Activated gamma-delta T cell treated with Interleukin-2 at 50 U/mL for 16 hours (primary cell): Measurements from ENCODE around the gene DPP10.
"Not testable (repeated sequence)": the region's sequence is repeated elsewhere in the genome, so short reads cannot be mapped to it uniquely, and the experiment has no call there.

ENCODE experiments used
- DNase-seq: peaks from one replicate; pipeline ENCODE4 v3.0.0-alpha.2; 2020

DPP10 gene

GRCh38 chr2:114517580-114517979 is 75.1 kb downstream of the DPP10 start:
- DNase-seq, result no peak

- DNase-seq, result no peak
Measured at GRCh38 chr2:114518738-114519137, 76.3 kb downstream of the DPP10 start.

- DNase-seq, result not testable (repeated sequence)
Measured at GRCh38 chr2:114522612-114523011, 80.2 kb downstream of the DPP10 start.

GRCh38 chr2:114525955-114526354 is 83.5 kb downstream of the DPP10 start:
- no peak for DNase-seq

- DNase-seq, result no peak
Measured at GRCh38 chr2:114526841-114527240, 84.4 kb downstream of the DPP10 start.

- no peak for DNase-seq
Measured at GRCh38 chr2:114527330-114527983, 85.0 kb downstream of the DPP10 start.

- DNase-seq, result no peak
Measured at GRCh38 chr2:114534116-114535084, 92.0 kb downstream of the DPP10 start.

GRCh38 chr2:114537777-114538176 is 95.3 kb downstream of the DPP10 start:
- DNase-seq, result no peak

- no peak for DNase-seq
Measured at GRCh38 chr2:114542695-114543094, 100.3 kb downstream of the DPP10 start.

GRCh38 chr2:114543236-114543766 is 100.9 kb downstream of the DPP10 start:
- no peak for DNase-seq

GRCh38 chr2:114545052-114545451 is 102.6 kb downstream of the DPP10 start:
- DNase-seq, result no peak

GRCh38 chr2:114546531-114546930 is 104.1 kb downstream of the DPP10 start:
- no peak for DNase-seq

- DNase-seq, result no peak
Measured at GRCh38 chr2:114548151-114548550, 105.7 kb downstream of the DPP10 start.

- no peak for DNase-seq
Measured at GRCh38 chr2:114550364-114550763, 107.9 kb downstream of the DPP10 start.

GRCh38 chr2:114550895-114551793 is 108.7 kb downstream of the DPP10 start:
- no peak for DNase-seq

GRCh38 chr2:114553027-114553426 is 110.6 kb downstream of the DPP10 start:
- no peak for DNase-seq

GRCh38 chr2:114569166-114569565 is 126.7 kb downstream of the DPP10 start:
- no peak for DNase-seq

GRCh38 chr2:114577657-114578056 is 135.2 kb downstream of the DPP10 start:
- no peak for DNase-seq

GRCh38 chr2:114579542-114579941 is 137.1 kb downstream of the DPP10 start:
- DNase-seq, result no peak

- DNase-seq, result no peak
Measured at GRCh38 chr2:114580691-114581090, 138.2 kb downstream of the DPP10 start.

- DNase-seq, result no peak
Measured at GRCh38 chr2:114598329-114598728, 155.9 kb downstream of the DPP10 start.

- no peak for DNase-seq
Measured at GRCh38 chr2:114609203-114609602, 166.8 kb downstream of the DPP10 start.

- DNase-seq, result no peak
Measured at GRCh38 chr2:114609801-114610200, 167.4 kb downstream of the DPP10 start.
